HCT116 (cell line): ENCODE measurements around the gene RETREG1.

Experiments used
- ATF3 ChIP-seq: IDR thresholded peaks from 2 replicates; pipeline ENCODE4 v1.6.1; 2012
- CEBPB ChIP-seq: IDR thresholded peaks from 2 replicates; pipeline ENCODE4 v1.6.1; 2012; ENCODE audit warnings: low read depth
- CTCF ChIP-seq, 3 experiments: fragments of 200-600 bp in 1 of 3; sonication (generic) in 1 of 3; IDR thresholded peaks in 2 of 3; conservative IDR thresholded peaks in 1 of 3; 2 replicates each; pipeline ENCODE4 v1.5.1; 2012 to 2017; ENCODE audit warnings: low read depth in 2 of 3, low read length in 2 of 3, antibody characterized with exemption in 1 of 3, borderline replicate concordance in 1 of 3, control low read depth in 1 of 3, mild to moderate bottlenecking in 1 of 3, mixed read lengths in 1 of 3, mixed run types in 1 of 3, moderate library complexity in 1 of 3; ENCODE audit not compliant: insufficient read depth in 1 of 3
- EGR1 ChIP-seq: IDR thresholded peaks from 2 replicates; pipeline ENCODE4 v1.6.1; 2012; ENCODE audit warnings: low read depth
- EZH2 ChIP-seq: fragments of 200-600 bp; sonication (generic); IDR thresholded peaks from 2 replicates; pipeline ENCODE4 v1.6.1; 2017; ENCODE audit warnings: antibody characterized with exemption, mixed run types
- JUND ChIP-seq: IDR thresholded peaks from 2 replicates; pipeline ENCODE4 v1.6.1; 2012
- MAX ChIP-seq: IDR thresholded peaks from 2 replicates; pipeline ENCODE4 v1.6.1; 2012
- POLR2A ChIP-seq: IDR thresholded peaks from 2 replicates; pipeline ENCODE4 v1.7.0; 2011; ENCODE audit warnings: borderline replicate concordance; ENCODE audit not compliant: insufficient read depth, insufficient read length; ENCODE audit errors: extremely low read depth
- POLR2AphosphoS5 ChIP-seq: IDR thresholded peaks from 2 replicates; pipeline ENCODE4 v1.6.1; 2011; ENCODE audit warnings: mild to moderate bottlenecking, low read depth, low read length, moderate library complexity
- REST ChIP-seq: IDR thresholded peaks from 2 replicates; pipeline ENCODE4 v1.6.1; 2012; ENCODE audit warnings: low read depth
- SIN3A ChIP-seq: IDR thresholded peaks from 2 replicates; pipeline ENCODE4 v1.6.1; 2012; ENCODE audit warnings: low read depth
- SP1 ChIP-seq: IDR thresholded peaks from 2 replicates; pipeline ENCODE4 v1.6.1; 2012; ENCODE audit warnings: low read depth
- YY1 ChIP-seq: IDR thresholded peaks from 2 replicates; pipeline ENCODE4 v1.6.1; 2011; ENCODE audit warnings: low read length, low read depth, moderate library complexity, mild to moderate bottlenecking; ENCODE audit not compliant: insufficient replicate concordance; ENCODE audit errors: extremely low read depth

GRCh38 chr5:16660982-16661381, 44.2 kb upstream of the RETREG1 start:
- TF ChIP-seq CTCF (IDR thresholded peaks at IDR 0.05 in 2 of 3, conservative IDR thresholded peaks at IDR 0.05 in 1 of 3; ENCODE audit: borderline replicate concordance in 1 of 3, insufficient read depth in 1 of 3, low read depth in 2 of 3, low read length in 2 of 3) (no peak), EGR1 (no peak), POLR2A (no peak), SIN3A (no peak), MAX (no peak), EZH2 (no peak), JUND (no peak), YY1 (no peak), POLR2AphosphoS5 (no peak), ATF3 (no peak), CEBPB (no peak), SP1 (no peak), REST (no peak)
